ENCODE measurements around the gene SORL1. TPM values are rescaled to one million over a fixed set of nuclear protein-coding genes. Genes with fewer than 3 reads are reported as not detected.

The SORL1 gene
- total RNA-seq, 4 donors from 2014 or later, result 7.3 to 18.8 (median 12.3) TPM

- DNase-seq (ENCODE audit: low spot score in 2 of 2), result peak; percentile 78 to 87
- Histone ChIP-seq H3K36me3 (no peaks in the 10 kb centered on the region), H3K4me1 (peaks cover 0 to 28% (median 12%) of the 10 kb centered on the region in 4 donors), H3K27ac (peak overlapping the region in 2 of 4 donors; percentile 12 to 51), H3K4me3 (no peak overlapping the region), H3K9me3 (no peaks in the 10 kb centered on the region), H3K27me3 (no peaks in the 10 kb centered on the region)
- WGBS, 2 donors, result 23 to 26% methylated on average over 7 of the region's 7 CpGs
- TF ChIP-seq EP300 (IDR thresholded peaks at IDR 0.05) (peak; percentile 31 to 79), CTCF (IDR thresholded peaks at IDR 0.05) (no peak)
These were observed 35.0 kb upstream of the SORL1 start for GRCh38 chr11:121417055-121417551.

GRCh38 chr11:121417607-121418006 lies 34.5 kb upstream of the SORL1 start:
- 25% methylated on average over 2 of the region's 2 CpGs for WGBS, 2 donors
- Histone ChIP-seq H3K4me1 (peaks cover 0 to 28% (median 12%) of the 10 kb centered on the region in 4 donors), H3K4me3 (no peak overlapping the region), H3K9me3 (no peaks in the 10 kb centered on the region), H3K36me3 (no peaks in the 10 kb centered on the region), H3K27ac (peak overlapping the region in 2 of 4 donors; percentile 12 to 51), H3K27me3 (no peaks in the 10 kb centered on the region)
- no peak for DNase-seq (ENCODE audit: low spot score in 2 of 2)
- TF ChIP-seq CTCF (IDR thresholded peaks at IDR 0.05) (no peak), EP300 (IDR thresholded peaks at IDR 0.05) (peak in 1 of 2 donors; percentile 5)

- WGBS, 2 donors, result 79 to 81% methylated on average over 7 of the region's 7 CpGs
- H3K27ac ChIP-seq, result no peak overlapping the region
- TF ChIP-seq CTCF (IDR thresholded peaks at IDR 0.05), result no peak
- peak in 1 of 2 donors; percentile 10 for TF ChIP-seq EP300 (IDR thresholded peaks at IDR 0.05)
- no peak for TF ChIP-seq POLR2A (IDR thresholded peaks at IDR 0.05)
- no peak overlapping the region for H3K4me3 ChIP-seq
- H3K9me3 ChIP-seq, result no peaks in the 10 kb centered on the region
- H3K27me3 ChIP-seq, result no peaks in the 10 kb centered on the region
- DNase-seq (ENCODE audit: low spot score in 2 of 2), result peak in 1 of 2 donors; percentile 12
- H3K36me3 ChIP-seq, result no peaks in the 10 kb centered on the region
- H3K4me1 ChIP-seq, result peaks cover 0 to 28% (median 12%) of the 10 kb centered on the region in 4 donors
These were observed 33.4 kb upstream of the SORL1 start for GRCh38 chr11:121418625-121419114.

GRCh38 chr11:121419836-121420235 lies 32.3 kb upstream of the SORL1 start:
- Histone ChIP-seq H3K27me3 (no peaks in the 10 kb centered on the region), H3K9me3 (no peaks in the 10 kb centered on the region), H3K36me3 (no peaks in the 10 kb centered on the region), H3K4me1 (peaks cover 0 to 28% (median 12%) of the 10 kb centered on the region in 4 donors), H3K27ac (no peak overlapping the region), H3K4me3 (no peak overlapping the region)
- TF ChIP-seq POLR2A (IDR thresholded peaks at IDR 0.05), result no peak
- TF ChIP-seq EP300 (IDR thresholded peaks at IDR 0.05), result no peak
- TF ChIP-seq CTCF (IDR thresholded peaks at IDR 0.05), result no peak
- 67 to 79% methylated on average over 4 of the region's 4 CpGs for WGBS, 2 donors
- peak in 1 of 2 donors; percentile 25 for DNase-seq (ENCODE audit: low spot score in 2 of 2)

GRCh38 chr11:121420398-121420797 lies 31.7 kb upstream of the SORL1 start:
- 79 to 85% methylated on average over 2 of the region's 2 CpGs for WGBS, 2 donors
- no peak for TF ChIP-seq CTCF (IDR thresholded peaks at IDR 0.05)
- TF ChIP-seq POLR2A (IDR thresholded peaks at IDR 0.05), result no peak
- no peak for TF ChIP-seq EP300 (IDR thresholded peaks at IDR 0.05)
- no peak for DNase-seq (ENCODE audit: low spot score in 2 of 2)

More at GRCh38 chr11:121420398-121420797, 31.7 kb upstream of the SORL1 start:
- Histone ChIP-seq H3K36me3 (no peaks in the 10 kb centered on the region), H3K9me3 (no peaks in the 10 kb centered on the region), H3K27me3 (no peaks in the 10 kb centered on the region), H3K27ac (no peak overlapping the region), H3K4me1 (peaks cover 0 to 28% (median 12%) of the 10 kb centered on the region in 4 donors), H3K4me3 (no peak overlapping the region)
